ENCODE data around the gene MYO10. TPM values are rescaled to one million over a fixed set of nuclear protein-coding genes. Genes with fewer than 3 reads are reported as not detected.

The MYO10 gene
- total RNA-seq, 2 donors from 2014 or later: 57.6 to 71.7 TPM

DNA sequence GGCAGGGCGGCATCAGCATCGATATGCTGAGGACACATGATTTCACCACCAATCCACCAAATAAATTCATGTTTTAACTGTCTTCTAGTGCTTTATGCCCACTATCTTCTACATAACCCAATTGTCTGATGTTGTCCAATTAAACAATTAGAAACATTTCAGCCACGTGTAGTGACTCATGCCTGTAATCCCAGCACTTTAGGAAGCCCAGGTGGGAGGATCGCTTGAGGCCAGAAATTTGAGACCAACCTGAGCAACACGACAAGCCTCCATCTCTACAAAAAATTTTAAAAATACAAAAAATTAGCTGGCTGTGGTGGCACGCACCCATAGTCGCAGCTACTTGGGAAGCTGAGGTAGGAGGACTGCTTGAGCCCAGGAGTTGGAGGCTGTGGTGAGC, 128.1 kb downstream of the MYO10 start:
- ATAC-seq (no peak), DNase-seq (no peak)
- intact Hi-C loops (cut with DNase I, micrococcal nuclease): no loop called here

- intact Hi-C loops (cut with DNase I, micrococcal nuclease): no loop called here
- ATAC-seq: no peak
- DNase-seq: no peak
Measured at GRCh38 chr5:16807547-16807864, 128.6 kb downstream of the MYO10 start.

- DNase-seq (no peak), ATAC-seq (no peak)
- intact Hi-C loops (cut with DNase I, micrococcal nuclease): no loop called here
Measured at GRCh38 chr5:16806711-16807546, 129.2 kb downstream of the MYO10 start.

DNA sequence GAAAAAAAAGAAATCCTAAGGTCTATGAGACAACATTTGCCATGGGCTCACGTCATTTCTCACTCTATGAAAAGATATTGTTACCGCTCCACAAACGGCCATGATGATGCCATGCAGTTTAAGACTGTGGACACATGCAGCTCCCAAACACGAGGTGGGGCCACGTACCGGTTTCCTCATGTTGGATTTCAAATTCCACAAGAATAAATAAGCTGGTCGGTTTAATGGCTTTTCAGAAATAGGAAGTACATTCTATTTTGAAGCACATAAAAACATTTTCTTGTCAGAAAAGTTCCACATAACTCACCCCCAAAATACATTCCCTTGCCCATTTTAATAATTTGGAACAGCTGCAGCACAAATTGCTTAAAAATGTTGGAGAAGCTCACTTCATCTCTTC, 130.6 kb downstream of the MYO10 start:
- no peak for ATAC-seq
- intact Hi-C loops (cut with DNase I, micrococcal nuclease): no loop called here
- no peak for DNase-seq

DNA sequence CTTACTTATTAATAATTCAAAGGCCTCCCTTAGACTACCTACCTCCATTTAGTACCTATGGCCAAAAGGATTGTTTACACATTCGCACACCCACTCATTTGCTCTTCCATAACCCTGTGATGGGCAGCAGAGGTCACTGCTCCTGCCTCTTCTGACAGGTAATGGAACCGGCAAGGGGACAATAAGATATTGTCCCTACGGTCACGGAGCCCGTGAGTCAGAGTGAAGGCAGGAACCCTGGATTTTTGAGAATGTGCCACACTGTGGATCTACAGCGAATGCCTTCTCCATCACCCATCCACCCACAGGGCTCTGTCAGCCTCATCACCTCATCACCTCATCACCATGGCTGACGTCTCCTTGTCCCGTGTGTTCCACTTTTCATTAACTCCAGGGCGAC, 132.3 kb downstream of the MYO10 start:
- ATAC-seq: no peak
- no peak for DNase-seq
- intact Hi-C loops (cut with DNase I, micrococcal nuclease): no loop called here

- intact Hi-C loops (cut with DNase I, micrococcal nuclease): no loop called here
- ATAC-seq: no peak
Measured at GRCh38 chr5:16800477-16800876, 135.6 kb downstream of the MYO10 start.

DNA sequence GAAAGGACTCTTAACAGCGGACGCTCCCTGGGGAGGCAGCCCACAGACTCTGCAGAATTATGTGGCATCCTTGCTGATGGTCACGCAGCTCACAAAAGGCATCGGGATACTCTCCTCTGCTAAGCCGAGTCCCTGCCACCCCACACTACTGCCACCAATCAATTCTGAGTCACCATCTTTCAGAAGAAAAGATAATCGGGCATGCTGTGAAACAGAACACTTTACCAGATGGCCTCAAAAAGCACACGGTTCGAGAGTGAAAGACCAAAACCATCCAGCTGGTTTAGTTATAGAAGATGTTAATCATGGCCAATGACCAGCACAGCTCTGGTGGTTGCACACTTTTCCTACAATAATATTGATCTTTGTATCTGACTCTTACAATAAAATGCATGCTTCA, 136.3 kb downstream of the MYO10 start:
- ATAC-seq (no peak), DNase-seq (no peak)
- intact Hi-C loops (cut with DNase I, micrococcal nuclease): loop anchor here in 1 of 2 donors (10.0 kb wide), 1 partner anchor 135 kb away; the partner anchor contains the start of gene MYO10

More at GRCh38 chr5:16800477-16800876, 135.6 kb downstream of the MYO10 start:
- DNase-seq: no peak

DNA sequence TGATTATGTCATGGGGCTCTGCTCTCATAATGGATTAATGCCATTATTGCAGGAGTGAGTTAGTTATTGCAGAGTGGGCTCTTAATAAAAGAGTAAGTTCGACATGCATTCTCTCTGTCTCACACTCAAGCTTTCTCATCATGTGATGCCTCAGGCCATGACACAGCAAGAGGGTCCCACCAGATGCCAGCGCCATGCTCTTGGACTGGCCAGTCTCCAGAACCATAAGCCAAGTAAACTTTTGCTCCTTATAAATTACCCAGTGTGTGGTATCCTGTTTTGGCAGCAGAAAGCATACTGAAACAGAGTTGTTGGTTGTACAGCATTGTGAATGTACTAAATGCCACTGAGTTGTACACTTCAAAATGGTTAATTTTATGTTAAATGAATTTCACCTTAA, 138.1 kb downstream of the MYO10 start:
- no peak for ATAC-seq
- intact Hi-C loops (cut with DNase I, micrococcal nuclease): loop anchor here in 1 of 2 donors (10.0 kb wide), 1 partner anchor 137 kb away; the partner anchor contains the start of gene MYO10
- no peak for DNase-seq

GRCh38 chr5:16794269-16794913, 141.7 kb downstream of the MYO10 start:
- DNase-seq: no peak

DNA sequence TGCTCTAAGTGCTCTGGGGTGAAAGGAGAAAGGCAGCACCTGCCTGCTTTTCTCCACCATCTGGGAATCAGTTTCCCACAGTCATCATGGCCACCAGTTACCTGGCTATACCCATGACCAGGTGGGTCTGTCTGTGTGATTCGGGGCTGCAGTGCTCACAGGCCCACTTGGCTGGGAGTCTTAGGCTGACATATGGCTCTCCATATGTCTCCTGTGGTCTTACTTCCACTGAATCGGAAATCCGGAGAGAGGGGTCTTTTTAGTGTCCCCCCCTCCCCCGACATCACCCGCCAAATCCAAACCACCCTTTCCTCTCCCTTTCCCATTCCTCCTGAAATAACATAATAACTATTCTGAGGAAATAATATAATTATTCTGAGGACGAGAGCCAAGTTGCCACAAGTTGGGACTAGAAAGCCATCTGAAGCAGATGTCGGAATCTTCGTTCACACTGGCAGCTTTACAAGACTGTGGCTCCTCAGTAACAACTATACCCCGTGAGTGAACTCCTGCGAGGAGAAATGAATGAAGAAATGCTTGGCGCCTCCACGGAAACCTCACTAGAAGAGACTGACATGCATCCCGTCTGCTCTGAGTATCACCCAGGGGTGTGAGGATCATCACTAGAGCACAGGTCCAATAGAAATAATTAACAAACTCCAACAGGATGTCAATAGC, 143.4 kb downstream of the MYO10 start:
- DNase-seq (no peak), ATAC-seq (no peak)
- intact Hi-C loops (cut with DNase I, micrococcal nuclease): loop anchor here in 1 of 2 donors (5.0 to 10.0 kb wide), 2 partner anchors 142 to 410 kb away; partner anchors contain the start of gene MYO10

More at GRCh38 chr5:16794269-16794913, 141.7 kb downstream of the MYO10 start:
- intact Hi-C loops (cut with DNase I, micrococcal nuclease): loop anchor here in 1 of 2 donors (5.0 to 10.0 kb wide), 2 partner anchors 140 to 408 kb away; partner anchors contain the start of gene MYO10
- ATAC-seq: no peak

DNA sequence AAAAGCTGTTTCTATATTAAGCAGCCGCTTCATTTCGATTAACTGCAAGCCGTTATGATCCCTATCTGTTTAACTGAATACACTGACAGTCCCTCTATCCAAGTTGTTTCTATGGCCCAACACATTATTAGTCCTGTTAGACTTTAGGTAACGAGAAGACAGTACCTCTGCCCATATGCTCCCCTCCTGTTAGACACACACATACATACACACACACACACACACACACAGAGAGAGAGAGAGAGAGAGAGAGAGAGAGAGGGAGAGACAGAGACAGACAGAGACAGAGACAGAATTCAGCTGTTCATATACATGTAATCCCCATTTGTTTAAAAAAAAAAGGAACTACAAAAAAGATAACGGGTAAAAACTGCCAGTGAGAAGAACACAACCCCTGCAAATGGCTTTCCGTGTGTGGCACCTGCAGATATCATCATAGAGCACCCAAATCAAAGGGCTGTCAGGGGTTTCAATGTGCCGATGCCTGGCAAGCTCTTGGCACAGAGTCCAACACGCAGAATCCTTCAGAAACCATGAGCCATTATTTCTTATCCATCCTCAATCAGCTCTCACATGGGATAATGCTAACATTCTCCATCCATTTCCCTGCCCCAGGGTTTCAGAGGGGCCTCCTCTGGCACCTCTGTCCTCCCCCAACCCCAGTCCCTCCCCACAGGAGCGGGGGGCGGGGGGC, 144.0 kb downstream of the MYO10 start:
- no peak for DNase-seq
- intact Hi-C loops (cut with DNase I, micrococcal nuclease): loop anchor here in 1 of 2 donors (5.0 to 10.0 kb wide), 2 partner anchors 143 to 410 kb away; partner anchors contain the start of gene MYO10
- ATAC-seq: no peak

GRCh38 chr5:16791036-16791705, 144.9 kb downstream of the MYO10 start:
- ATAC-seq (peak; percentile 69), DNase-seq (peak in 1 of 2 donors; percentile 20)
- intact Hi-C loops (cut with DNase I, micrococcal nuclease): loop anchor here in 1 of 2 donors (5.0 to 10.0 kb wide), 2 partner anchors 144 to 411 kb away; partner anchors contain the start of gene MYO10

GRCh38 chr5:16788957-16789356, 147.1 kb downstream of the MYO10 start:
- DNase-seq (no peak), ATAC-seq (no peak)
- intact Hi-C loops (cut with DNase I, micrococcal nuclease): no loop called here

DNA sequence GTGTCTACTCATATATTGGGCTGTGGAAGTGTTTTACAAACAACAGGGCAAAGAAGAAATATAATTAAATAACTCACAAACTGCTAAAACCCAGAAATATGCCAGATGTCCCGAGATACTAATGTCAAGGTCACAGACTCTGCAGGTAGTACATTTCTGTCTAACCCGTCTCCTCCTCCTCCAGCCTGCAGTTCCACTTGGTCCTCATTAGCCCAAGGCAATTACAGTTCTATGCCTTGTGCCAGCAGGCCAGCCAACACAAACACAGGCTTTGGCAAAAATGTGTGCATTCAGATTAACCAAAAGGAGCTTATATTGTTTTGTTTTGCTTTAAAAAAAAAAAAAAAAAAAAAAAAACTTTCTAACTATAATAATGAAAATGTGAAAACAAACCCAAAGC, 148.8 kb downstream of the MYO10 start:
- ATAC-seq (no peak), DNase-seq (no peak)
- intact Hi-C loops (cut with DNase I, micrococcal nuclease): no loop called here

GRCh38 chr5:16784843-16785791, 151.0 kb downstream of the MYO10 start:
- intact Hi-C loops (cut with DNase I, micrococcal nuclease): no loop called here
- no peak for ATAC-seq
- DNase-seq: no peak

- no peak for ATAC-seq
- intact Hi-C loops (cut with DNase I, micrococcal nuclease): no loop called here
- DNase-seq: no peak
Measured at GRCh38 chr5:16784088-16784487, 152.0 kb downstream of the MYO10 start.

Data from left colon (tissue), 2 donors.